ENCODE results near the gene TEAD1. TPM values are rescaled to one million over a fixed set of nuclear protein-coding genes. Genes with fewer than 3 reads are reported as not detected.
A peak's percentile ranks its signal among the peaks of the same experiment; 100 is the strongest.

The TEAD1 gene
- total RNA-seq, 1 experiment from 2014 or later = not detected

DNA sequence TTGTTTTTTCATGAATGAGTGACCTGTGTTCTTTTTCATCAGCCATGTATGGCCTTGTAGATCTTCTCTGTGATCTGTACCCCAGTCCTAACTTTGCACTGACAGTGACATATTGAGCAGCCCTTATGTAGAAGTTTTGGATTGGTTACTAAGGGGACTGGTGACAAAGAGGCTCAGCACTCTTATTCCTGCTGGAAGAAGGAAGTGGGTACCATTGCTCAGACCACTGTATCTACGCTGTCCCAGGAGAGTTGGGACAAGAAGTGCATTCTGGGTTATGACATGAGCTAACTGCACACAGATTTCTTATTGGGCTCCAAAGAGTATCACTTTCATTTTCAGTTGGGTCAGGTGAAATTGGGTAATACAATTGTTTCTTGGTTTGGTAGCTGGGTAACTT, 227.1 kb downstream of the TEAD1 start:
- H3K4me3 ChIP-seq (ENCODE audit: low read length) = no peak overlapping the region
- no peaks in the 10 kb centered on the region for H3K4me1 ChIP-seq (ENCODE audit: low read length)

DNA sequence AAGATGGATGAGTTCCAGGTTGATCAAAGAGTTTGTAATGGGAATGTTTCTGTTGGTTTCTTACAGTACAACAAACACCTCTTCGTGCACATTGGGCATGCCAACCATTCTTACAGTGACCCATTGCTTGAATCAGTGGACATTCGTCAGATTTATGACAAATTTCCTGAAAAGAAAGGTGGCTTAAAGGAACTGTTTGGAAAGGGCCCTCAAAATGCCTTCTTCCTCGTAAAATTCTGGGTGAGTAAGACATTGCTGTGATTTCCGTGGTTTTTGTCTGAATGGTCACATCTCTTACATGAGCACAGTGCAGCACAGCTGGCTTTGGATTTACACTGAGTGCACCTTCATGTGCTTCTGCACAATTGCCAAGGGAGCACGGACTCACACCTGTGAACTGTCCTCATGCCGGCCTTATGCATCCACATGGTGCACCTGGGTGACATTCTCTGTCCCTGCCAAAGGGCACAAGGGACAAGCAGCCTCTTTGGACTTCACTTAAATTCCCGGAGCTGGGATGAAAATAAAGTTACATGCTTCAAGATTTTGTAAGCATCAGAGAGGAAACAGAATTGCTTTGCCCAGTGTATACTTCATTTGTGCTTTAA, 227.8 kb downstream of the TEAD1 start:
- Histone ChIP-seq H4K20me1 (ENCODE audit: insufficient read depth, low read depth, low read length) (no peaks in the 10 kb centered on the region), H3K36me3 (ENCODE audit: insufficient read depth, low read length) (no peaks in the 10 kb centered on the region), H3K4me2 (ENCODE audit: low read depth, low read length, poor library complexity, severe bottlenecking) (no peak overlapping the region), H3K9me3 (ENCODE audit: low read length) (no peaks in the 10 kb centered on the region), H3K4me3 (ENCODE audit: low read length) (no peak overlapping the region), H3K27me3 (ENCODE audit: low read length) (no peaks in the 10 kb centered on the region; the same call in 1 of the 2 replicates), H2AFZ (ENCODE audit: low read length) (no peak overlapping the region), H3K79me2 (ENCODE audit: low read length) (no peaks in the 10 kb centered on the region), H3K27ac (ENCODE audit: low read length) (no peak overlapping the region), H3K9ac (ENCODE audit: low read length) (no peak overlapping the region), H3K9me2 (replicated peaks; ENCODE audit: insufficient read depth, low read length) (no peaks in the 10 kb centered on the region), H3K4me1 (ENCODE audit: low read length) (no peaks in the 10 kb centered on the region)
- DNase-seq = no peak

More for the DNA sequence above, 227.1 kb downstream of the TEAD1 start:
- no peaks in the 10 kb centered on the region for H3K36me3 ChIP-seq (ENCODE audit: insufficient read depth, low read length)
- no peak overlapping the region for H3K9ac ChIP-seq (ENCODE audit: low read length)
- DNase-seq = no peak
- no peaks in the 10 kb centered on the region for H3K9me3 ChIP-seq (ENCODE audit: low read length)
- no peaks in the 10 kb centered on the region for H4K20me1 ChIP-seq (ENCODE audit: insufficient read depth, low read depth, low read length)
- no peak overlapping the region for H2AFZ ChIP-seq (ENCODE audit: low read length)
- no peaks in the 10 kb centered on the region for H3K9me2 ChIP-seq (replicated peaks; ENCODE audit: insufficient read depth, low read length)
- no peaks in the 10 kb centered on the region; the same call in 1 of the 2 replicates for H3K27me3 ChIP-seq (ENCODE audit: low read length)
- H3K4me2 ChIP-seq (ENCODE audit: low read depth, low read length, poor library complexity, severe bottlenecking) = no peak overlapping the region
- no peak overlapping the region for H3K27ac ChIP-seq (ENCODE audit: low read length)
- H3K79me2 ChIP-seq (ENCODE audit: low read length) = no peaks in the 10 kb centered on the region

DNA sequence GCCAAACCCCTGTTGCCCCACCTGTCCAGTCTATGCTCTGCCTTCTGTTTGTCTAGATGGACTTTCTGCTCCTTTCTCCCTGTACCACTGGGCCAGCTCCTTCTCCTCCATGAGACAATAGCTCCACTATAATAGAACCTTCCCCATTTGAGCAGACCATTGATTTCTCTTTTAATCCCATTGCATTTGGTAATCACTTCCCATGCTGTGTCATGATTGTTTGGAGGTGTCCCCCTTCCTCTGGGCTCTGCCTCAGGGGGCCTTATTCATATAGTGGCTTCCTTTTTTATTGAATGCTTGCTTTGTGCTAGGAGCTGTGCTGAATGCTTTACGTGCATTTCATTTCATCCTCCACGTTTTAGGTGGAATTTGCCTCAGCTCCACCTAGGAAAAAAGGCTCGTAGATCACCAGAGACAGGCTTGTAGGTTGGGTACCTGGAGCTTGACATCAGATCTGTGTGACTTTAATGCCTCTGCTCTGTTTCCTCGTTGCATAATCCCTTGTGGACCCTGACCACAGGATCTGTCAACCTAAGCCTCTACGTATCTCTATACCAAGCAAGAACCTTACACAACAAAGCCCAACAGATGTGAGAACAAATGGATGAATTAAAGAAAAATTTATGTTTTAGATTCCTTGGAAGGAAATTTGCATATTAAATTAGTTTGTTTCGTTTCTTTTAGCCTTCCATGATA, 228.7 kb downstream of the TEAD1 start:
- H3K27ac ChIP-seq (ENCODE audit: low read length) = no peak overlapping the region
- H3K4me3 ChIP-seq (ENCODE audit: low read length) = no peak overlapping the region
- H4K20me1 ChIP-seq (ENCODE audit: insufficient read depth, low read depth, low read length) = no peaks in the 10 kb centered on the region
- H3K4me1 ChIP-seq (ENCODE audit: low read length) = no peaks in the 10 kb centered on the region
- H3K36me3 ChIP-seq (ENCODE audit: insufficient read depth, low read length) = no peaks in the 10 kb centered on the region
- DNase-seq = no peak
- H3K9ac ChIP-seq (ENCODE audit: low read length) = no peak overlapping the region
- no peaks in the 10 kb centered on the region for H3K9me3 ChIP-seq (ENCODE audit: low read length)
- no peaks in the 10 kb centered on the region; the same call in 1 of the 2 replicates for H3K27me3 ChIP-seq (ENCODE audit: low read length)
- no peaks in the 10 kb centered on the region for H3K9me2 ChIP-seq (replicated peaks; ENCODE audit: insufficient read depth, low read length)
- H3K79me2 ChIP-seq (ENCODE audit: low read length) = no peaks in the 10 kb centered on the region
- no peak overlapping the region for H2AFZ ChIP-seq (ENCODE audit: low read length)
- no peak overlapping the region for H3K4me2 ChIP-seq (ENCODE audit: low read depth, low read length, poor library complexity, severe bottlenecking)

DNA sequence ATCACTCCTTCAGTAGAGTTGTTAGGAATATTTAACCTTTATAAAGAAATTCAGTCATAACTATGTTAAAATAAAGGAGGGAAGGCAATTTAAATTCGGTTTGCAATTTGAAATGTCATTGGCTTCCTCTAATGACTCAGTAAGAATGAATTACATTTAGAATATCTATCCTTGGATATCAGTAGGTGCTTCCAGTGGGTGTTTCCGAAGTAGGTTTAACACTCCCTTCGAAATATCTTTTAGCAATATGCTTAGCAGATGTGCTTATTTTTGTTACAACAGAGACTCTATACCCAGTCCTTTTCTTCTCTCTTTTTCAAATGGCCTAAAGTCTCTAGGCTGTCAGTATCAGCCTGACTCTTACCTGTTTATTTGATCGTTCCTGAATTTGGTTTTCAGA, 231.2 kb downstream of the TEAD1 start:
- DNase-seq = no peak
- H3K4me1 ChIP-seq (ENCODE audit: low read length) = no peaks in the 10 kb centered on the region

DNA sequence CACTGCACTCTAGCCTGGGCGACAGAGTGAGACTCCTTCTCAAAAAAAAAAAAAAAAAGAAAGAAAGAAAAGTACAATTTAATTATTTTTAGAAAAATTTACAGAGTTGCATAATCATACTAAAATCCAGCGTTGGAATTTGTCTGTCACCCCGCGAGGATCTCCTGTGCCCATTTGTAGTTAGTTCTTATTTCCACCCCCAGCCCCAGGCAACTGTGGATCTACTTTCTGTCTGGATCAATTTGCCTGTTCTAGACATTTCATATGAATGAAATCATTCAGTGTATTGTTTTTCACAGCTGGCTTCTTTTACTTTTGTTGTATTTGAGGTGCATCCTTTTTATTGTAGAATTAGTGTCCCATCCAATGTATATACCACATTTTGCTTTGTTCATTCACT, 232.3 kb downstream of the TEAD1 start:
- Histone ChIP-seq H2AFZ (ENCODE audit: low read length) (no peak overlapping the region), H3K9ac (ENCODE audit: low read length) (no peak overlapping the region), H3K4me3 (ENCODE audit: low read length) (no peak overlapping the region), H3K79me2 (ENCODE audit: low read length) (no peaks in the 10 kb centered on the region), H3K9me2 (replicated peaks; ENCODE audit: insufficient read depth, low read length) (no peaks in the 10 kb centered on the region), H3K27me3 (ENCODE audit: low read length) (no peaks in the 10 kb centered on the region; the same call in 1 of the 2 replicates), H3K4me1 (ENCODE audit: low read length) (no peaks in the 10 kb centered on the region), H3K4me2 (ENCODE audit: low read depth, low read length, poor library complexity, severe bottlenecking) (no peak overlapping the region), H3K9me3 (ENCODE audit: low read length) (no peaks in the 10 kb centered on the region), H4K20me1 (ENCODE audit: insufficient read depth, low read depth, low read length) (no peaks in the 10 kb centered on the region), H3K36me3 (ENCODE audit: insufficient read depth, low read length) (no peaks in the 10 kb centered on the region), H3K27ac (ENCODE audit: low read length) (no peak overlapping the region)
- DNase-seq = no peak

More for the DNA sequence above, 231.2 kb downstream of the TEAD1 start:
- Histone ChIP-seq H3K27me3 (ENCODE audit: low read length) (no peaks in the 10 kb centered on the region; the same call in 1 of the 2 replicates), H3K36me3 (ENCODE audit: insufficient read depth, low read length) (no peaks in the 10 kb centered on the region), H3K9ac (ENCODE audit: low read length) (no peak overlapping the region), H3K27ac (ENCODE audit: low read length) (no peak overlapping the region), H3K4me3 (ENCODE audit: low read length) (no peak overlapping the region), H3K79me2 (ENCODE audit: low read length) (no peaks in the 10 kb centered on the region), H3K4me2 (ENCODE audit: low read depth, low read length, poor library complexity, severe bottlenecking) (no peak overlapping the region), H3K9me3 (ENCODE audit: low read length) (no peaks in the 10 kb centered on the region), H2AFZ (ENCODE audit: low read length) (no peak overlapping the region), H3K9me2 (replicated peaks; ENCODE audit: insufficient read depth, low read length) (no peaks in the 10 kb centered on the region), H4K20me1 (ENCODE audit: insufficient read depth, low read depth, low read length) (no peaks in the 10 kb centered on the region)

DNA sequence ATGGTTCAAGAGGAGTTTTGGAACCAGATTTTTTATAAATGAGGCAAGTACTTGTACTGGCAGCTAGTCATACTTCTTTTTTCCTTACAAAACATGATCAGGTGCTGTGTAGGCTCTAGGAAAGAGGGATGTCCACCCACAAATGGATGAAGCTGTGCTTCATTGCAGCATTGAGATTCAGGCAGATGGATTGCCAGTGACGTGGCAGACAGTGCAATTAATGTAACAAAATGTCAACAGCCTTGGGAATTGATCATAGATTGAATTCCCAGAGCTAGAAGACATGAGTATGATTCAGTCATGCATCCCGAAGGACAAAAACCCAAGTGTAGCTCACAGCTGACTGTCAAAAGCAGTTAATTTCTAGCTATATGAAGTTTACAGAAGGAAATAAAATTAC, 235.7 kb downstream of the TEAD1 start:
- H3K4me1 ChIP-seq (ENCODE audit: low read length) = no peaks in the 10 kb centered on the region
- no peak overlapping the region for H3K4me2 ChIP-seq (ENCODE audit: low read depth, low read length, poor library complexity, severe bottlenecking)
- no peak overlapping the region for H2AFZ ChIP-seq (ENCODE audit: low read length)
- H3K27me3 ChIP-seq (ENCODE audit: low read length) = no peaks in the 10 kb centered on the region
- no peaks in the 10 kb centered on the region for H3K79me2 ChIP-seq (ENCODE audit: low read length)
- no peak for DNase-seq
- no peaks in the 10 kb centered on the region for H3K36me3 ChIP-seq (ENCODE audit: insufficient read depth, low read length)
- no peak overlapping the region for H3K4me3 ChIP-seq (ENCODE audit: low read length)
- no peaks in the 10 kb centered on the region for H3K9me3 ChIP-seq (ENCODE audit: low read length)
- H4K20me1 ChIP-seq (ENCODE audit: insufficient read depth, low read depth, low read length) = no peaks in the 10 kb centered on the region
- H3K9me2 ChIP-seq (replicated peaks; ENCODE audit: insufficient read depth, low read length) = no peaks in the 10 kb centered on the region
- no peak overlapping the region for H3K27ac ChIP-seq (ENCODE audit: low read length)
- H3K9ac ChIP-seq (ENCODE audit: low read length) = no peak overlapping the region

DNA sequence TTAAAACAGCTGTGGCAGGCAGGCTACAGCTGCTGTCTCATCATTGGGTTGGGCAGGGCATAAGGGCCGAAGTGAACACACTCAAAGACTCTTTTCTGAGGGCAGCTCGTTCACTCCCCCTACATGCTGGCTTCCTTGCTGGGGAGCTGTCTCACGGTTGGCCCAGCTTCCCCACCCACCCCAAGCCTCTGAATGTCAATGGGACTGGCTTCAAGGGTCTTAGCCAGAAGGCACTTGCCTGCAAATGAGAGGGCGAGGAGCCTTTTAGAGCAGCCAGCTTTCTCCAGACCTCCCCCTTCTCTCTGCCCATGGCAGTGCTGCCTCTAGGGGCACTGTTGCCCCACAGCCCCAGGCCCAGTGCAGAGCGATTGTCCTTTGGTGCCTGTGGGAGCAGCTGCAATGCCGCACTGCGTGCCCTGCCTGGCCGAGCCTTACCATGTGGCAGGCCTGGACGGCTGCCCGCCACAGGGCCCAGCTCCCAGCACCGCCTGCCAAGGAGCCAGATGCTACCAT, 240.2 kb downstream of the TEAD1 start:
- no peaks in the 10 kb centered on the region for H4K20me1 ChIP-seq (ENCODE audit: insufficient read depth, low read depth, low read length)
- no peaks in the 10 kb centered on the region for H3K9me2 ChIP-seq (replicated peaks; ENCODE audit: insufficient read depth, low read length)
- no peaks in the 10 kb centered on the region for H3K4me1 ChIP-seq (ENCODE audit: low read length)
- no peaks in the 10 kb centered on the region for H3K27me3 ChIP-seq (ENCODE audit: low read length)
- no peak overlapping the region for H3K4me2 ChIP-seq (ENCODE audit: low read depth, low read length, poor library complexity, severe bottlenecking)
- no peaks in the 10 kb centered on the region for H3K9me3 ChIP-seq (ENCODE audit: low read length)
- H3K79me2 ChIP-seq (ENCODE audit: low read length) = no peaks in the 10 kb centered on the region
- H3K9ac ChIP-seq (ENCODE audit: low read length) = no peak overlapping the region
- H3K27ac ChIP-seq (ENCODE audit: low read length) = no peak overlapping the region
- no peaks in the 10 kb centered on the region for H3K36me3 ChIP-seq (ENCODE audit: insufficient read depth, low read length)
- no peak overlapping the region for H2AFZ ChIP-seq (ENCODE audit: low read length)
- DNase-seq = peak; percentile 67
- H3K4me3 ChIP-seq (ENCODE audit: low read length) = no peak overlapping the region

DNA sequence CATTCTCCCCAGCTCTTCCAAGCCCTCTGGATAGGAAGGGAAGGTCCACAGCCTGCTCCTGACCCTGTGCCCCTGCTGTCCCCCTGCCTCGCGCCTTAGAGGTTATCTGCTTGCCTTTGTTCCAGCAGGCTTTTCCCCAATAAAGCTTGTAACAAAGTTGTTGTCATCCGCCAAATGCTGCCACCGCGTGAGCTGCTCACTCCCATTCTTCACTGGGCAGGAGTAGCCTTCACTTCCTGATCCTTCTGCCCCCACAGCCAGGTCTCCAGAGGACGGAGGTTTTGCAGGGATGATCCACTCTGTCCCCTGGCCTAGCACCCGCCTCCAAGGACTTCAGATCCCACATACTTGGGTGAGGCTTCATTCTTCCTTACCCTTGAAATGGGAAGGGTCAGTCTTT, 240.9 kb downstream of the TEAD1 start:
- Histone ChIP-seq H3K4me3 (ENCODE audit: low read length) (no peak overlapping the region), H3K9me2 (replicated peaks; ENCODE audit: insufficient read depth, low read length) (no peaks in the 10 kb centered on the region), H3K27ac (ENCODE audit: low read length) (no peak overlapping the region), H2AFZ (ENCODE audit: low read length) (no peak overlapping the region), H3K4me1 (ENCODE audit: low read length) (no peaks in the 10 kb centered on the region), H3K9me3 (ENCODE audit: low read length) (no peaks in the 10 kb centered on the region), H3K9ac (ENCODE audit: low read length) (no peak overlapping the region), H3K27me3 (ENCODE audit: low read length) (no peaks in the 10 kb centered on the region), H3K79me2 (ENCODE audit: low read length) (no peaks in the 10 kb centered on the region), H4K20me1 (ENCODE audit: insufficient read depth, low read depth, low read length) (no peaks in the 10 kb centered on the region), H3K36me3 (ENCODE audit: insufficient read depth, low read length) (no peaks in the 10 kb centered on the region), H3K4me2 (ENCODE audit: low read depth, low read length, poor library complexity, severe bottlenecking) (no peak overlapping the region)
- no peak for DNase-seq

All from Karpas-422 (cell line).